NOMO-1 treated with dmso at 0.1 percent for 144 hours (cell line): ENCODE data around the gene KLHL26.

Experiments used
- DNase-seq: peaks from one replicate; lab custom pipeline; 2025; ENCODE audit not compliant: unreplicated experiment; lab: John Stamatoyannopoulos, UW

Gene KLHL26

DNA sequence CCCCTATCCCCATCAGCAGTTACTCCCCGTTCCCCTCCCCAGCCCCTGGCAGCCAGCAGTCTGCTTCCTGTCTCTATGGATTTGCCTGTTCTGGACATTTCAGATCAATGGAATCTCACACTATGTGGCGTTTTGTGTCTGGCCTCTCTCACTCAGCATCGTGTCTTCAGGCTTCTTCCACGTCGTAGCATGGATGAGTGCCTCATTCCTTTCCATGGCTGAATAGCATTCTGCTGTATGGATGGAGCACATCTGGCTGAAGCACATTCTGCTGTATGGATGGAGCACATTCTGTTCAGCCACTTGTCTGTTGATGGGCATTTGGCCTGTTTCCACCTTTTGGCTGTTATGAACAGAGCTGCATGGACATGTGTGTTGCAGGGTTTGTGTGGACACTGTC lies 76.2 kb downstream of the KLHL26 start:
- no peak for DNase-seq

DNA sequence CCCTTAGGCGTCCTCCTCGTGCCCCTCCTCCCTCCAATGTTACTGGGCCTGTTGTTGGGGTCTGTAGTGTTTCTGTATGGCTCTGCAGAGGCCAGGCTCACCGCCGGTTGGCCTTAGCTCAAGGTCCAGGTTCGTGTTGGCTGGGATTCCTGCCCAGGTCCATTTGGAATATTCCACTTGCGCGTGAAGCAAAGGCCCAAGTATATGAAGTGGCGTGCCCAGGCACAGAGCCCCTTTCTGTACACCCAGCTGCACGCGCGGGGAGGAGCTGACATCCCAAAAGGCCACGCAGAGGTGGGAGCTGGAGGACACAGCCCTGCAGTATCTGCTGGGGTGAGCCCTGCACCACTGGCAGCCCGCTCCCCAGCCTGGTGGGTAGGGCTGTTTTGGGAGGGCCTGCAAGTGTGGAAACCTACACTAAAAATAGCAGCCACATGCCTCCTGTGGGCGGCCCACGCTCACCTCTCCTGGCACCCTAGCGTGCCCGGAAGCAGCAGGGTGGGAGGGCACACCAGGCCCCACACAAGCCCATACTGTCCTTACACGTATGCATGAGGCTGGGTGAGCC lies 76.8 kb downstream of the KLHL26 start:
- no peak for DNase-seq

DNA sequence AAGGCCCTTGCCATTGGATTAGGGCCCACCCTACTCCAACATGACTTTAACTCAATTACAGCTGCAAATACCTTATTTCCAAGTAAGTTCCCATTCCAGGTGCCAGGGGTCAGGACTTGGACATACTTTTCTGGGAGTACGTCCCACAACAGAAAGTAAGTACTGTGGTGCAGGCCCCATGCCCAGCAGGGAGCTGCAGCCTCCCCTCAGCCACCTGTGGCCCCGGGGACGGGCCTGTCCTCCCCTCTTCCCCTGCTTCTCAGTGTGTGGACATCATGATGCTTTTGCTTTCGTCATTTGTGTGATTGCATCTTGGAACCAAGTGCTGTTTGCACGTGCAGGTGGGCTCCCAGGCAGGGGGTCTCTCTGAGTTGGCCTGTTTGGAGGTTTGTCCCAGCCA lies 78.6 kb downstream of the KLHL26 start:
- no peak for DNase-seq

- DNase-seq = no peak
Measured at GRCh38 chr19:18716857-18717256, 80.0 kb downstream of the KLHL26 start.

GRCh38 chr19:18717601-18718000 lies 80.8 kb downstream of the KLHL26 start:
- DNase-seq = no peak

GRCh38 chr19:18718015-18718526 lies 81.2 kb downstream of the KLHL26 start:
- DNase-seq = no peak

GRCh38 chr19:18718846-18719458 lies 82.1 kb downstream of the KLHL26 start:
- no peak for DNase-seq

DNA sequence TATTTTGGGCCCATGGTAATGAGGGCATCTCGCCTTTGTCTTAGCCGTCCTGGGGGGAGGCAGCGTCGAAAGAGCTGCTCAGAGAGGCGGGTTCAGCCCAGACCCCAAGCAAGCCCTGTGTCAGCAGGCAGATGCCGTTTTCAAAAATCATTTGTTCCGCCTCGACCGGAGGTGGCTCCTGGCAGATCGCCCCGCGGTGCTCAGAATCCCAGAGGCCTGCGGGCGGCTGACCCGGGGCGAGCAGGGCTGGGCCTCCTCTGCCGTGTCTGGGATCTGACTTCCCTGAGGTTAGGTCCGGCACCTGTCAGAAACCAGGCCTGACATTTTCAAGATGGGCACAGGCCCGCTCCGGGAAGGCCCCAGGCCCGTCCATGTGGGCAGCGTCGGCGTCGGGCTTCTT lies 82.7 kb downstream of the KLHL26 start:
- no peak for DNase-seq
